SK-N-MC (cell line): ENCODE measurements around the gene STMND1.
"Not testable (repeated sequence)": the region's sequence is repeated elsewhere in the genome, so short reads cannot be mapped to it uniquely, and the experiment has no call there.

Source experiments
- DNase-seq: peaks from one replicate; pipeline ENCODE4 v3.0.0-alpha.2; 2011; ENCODE audit warnings: low read depth, low spot score
- H3K27ac ChIP-seq: fragments of 200-600 bp; sonication (generic); 2 replicates; pipeline ENCODE4 v1.5.1; 2016; ENCODE audit warnings: mixed run types
- H3K36me3 ChIP-seq: fragments of 200-600 bp; sonication (generic); 2 replicates; pipeline ENCODE4 v1.6.1; 2017; ENCODE audit warnings: antibody characterized with exemption, low read length, mixed read lengths; ENCODE audit not compliant: insufficient read depth
- H3K4me3 ChIP-seq: fragments of 200-600 bp; sonication (generic); 2 replicates; pipeline ENCODE4 v1.5.1; 2016
- H3K9ac ChIP-seq: fragments of 200-600 bp; sonication (generic); 2 replicates; pipeline ENCODE4 v1.8.0; 2017; ENCODE audit warnings: mixed run types, mixed read lengths; ENCODE audit not compliant: insufficient read length
- H3K9me3 ChIP-seq: fragments of 200-600 bp; sonication (generic); 2 replicates; pipeline ENCODE4 v1.6.1; 2017; ENCODE audit warnings: low read depth, mild to moderate bottlenecking, antibody characterized with exemption, low read length, moderate library complexity, mixed read lengths
- EZH2 ChIP-seq: fragments of 200-600 bp; sonication (generic); IDR thresholded peaks from one replicate; pipeline ENCODE4 v1.6.1; 2017; ENCODE audit warnings: antibody characterized with exemption
- FOXP2 ChIP-seq: optimal IDR thresholded peaks from 2 replicates; pipeline ENCODE3; 2011; ENCODE audit warnings: mild to moderate bottlenecking, moderate library complexity; ENCODE audit not compliant: insufficient read depth; ENCODE audit errors: extremely low read length, control extremely low read depth
- POLR2AphosphoS5 ChIP-seq: IDR thresholded peaks from 2 replicates; pipeline ENCODE4 v1.6.1; 2012; ENCODE audit warnings: mild to moderate bottlenecking, low read depth, low read length, borderline replicate concordance

STMND1 gene

GRCh38 chr6:17064975-17065374 is 36.9 kb upstream of the STMND1 start:
- Histone ChIP-seq H3K27ac (no peak overlapping the region), H3K9ac (no peak overlapping the region), H3K36me3 (no peaks in the 10 kb centered on the region), H3K4me3 (no peak overlapping the region), H3K9me3 (no peaks in the 10 kb centered on the region)
- TF ChIP-seq POLR2AphosphoS5 (no peak), EZH2 (no peak)
- DNase-seq, result no peak

DNA sequence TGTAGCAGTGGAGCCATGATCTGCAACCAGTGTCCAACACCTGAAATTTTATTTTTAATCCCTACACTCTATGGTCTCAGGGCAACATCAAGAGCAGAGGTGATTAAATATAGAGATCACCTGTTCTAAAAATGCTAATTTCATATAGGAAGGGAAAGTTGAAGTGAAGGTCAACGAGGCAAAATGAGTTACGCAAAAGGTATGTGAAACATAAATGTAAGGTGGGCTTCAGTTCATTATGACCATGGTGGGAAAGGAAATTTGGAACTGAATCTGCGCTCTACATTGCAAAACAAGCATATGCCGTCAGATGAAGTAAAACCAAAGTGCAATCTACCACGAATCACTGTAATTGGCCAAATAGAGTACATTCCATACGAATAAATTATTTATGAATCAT is 35.2 kb upstream of the STMND1 start:
- no peak overlapping the region for H3K27ac ChIP-seq
- H3K9ac ChIP-seq, result no peak overlapping the region
- DNase-seq, result no peak
- H3K9me3 ChIP-seq, result no peaks in the 10 kb centered on the region
- H3K4me3 ChIP-seq, result no peak overlapping the region
- TF ChIP-seq POLR2AphosphoS5, result no peak
- no peak for TF ChIP-seq EZH2
- TF ChIP-seq FOXP2, result no peak
- no peaks in the 10 kb centered on the region for H3K36me3 ChIP-seq

DNA sequence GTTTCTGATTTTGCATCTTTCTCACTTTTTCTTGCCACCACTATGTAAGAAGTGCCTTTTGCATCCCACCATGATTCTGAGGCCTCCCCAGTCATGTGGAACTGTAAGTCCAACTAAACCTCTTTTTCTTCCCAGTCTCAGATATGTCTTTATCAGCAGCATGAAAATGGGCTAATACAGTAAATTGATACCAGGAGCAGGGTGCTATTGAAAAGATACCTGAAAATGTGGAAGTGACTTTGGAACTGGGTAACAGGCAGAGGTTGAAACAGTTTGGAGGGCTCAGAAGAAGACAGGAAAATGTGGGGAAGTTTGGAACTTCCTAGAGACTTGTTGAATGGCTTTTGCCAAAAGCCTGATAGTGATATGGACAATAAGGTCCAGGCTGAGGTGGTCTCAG is 32.9 kb upstream of the STMND1 start:
- not testable (repeated sequence) for H3K36me3 ChIP-seq, H3K9me3 ChIP-seq, H3K9ac ChIP-seq, DNase-seq, H3K4me3 ChIP-seq, H3K27ac ChIP-seq

DNA sequence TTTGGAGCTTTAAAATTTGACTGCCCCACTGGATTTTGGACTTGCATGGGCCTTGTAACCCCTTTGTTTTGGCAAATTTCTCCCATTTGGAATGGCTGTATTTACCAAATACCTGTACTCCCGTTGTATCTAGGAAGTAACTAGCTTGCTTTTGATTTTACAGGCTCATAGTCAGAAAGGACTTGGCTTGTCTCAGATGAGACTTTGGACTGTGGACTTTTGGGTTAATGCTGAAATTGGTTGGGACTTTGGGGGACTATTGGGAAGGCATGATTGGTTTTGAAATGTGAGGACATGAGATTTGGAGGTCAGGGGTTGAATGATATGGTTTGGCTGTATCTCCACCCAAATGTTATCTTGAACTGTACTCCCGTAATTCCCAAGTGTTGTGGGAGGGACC is 31.4 kb upstream of the STMND1 start:
- H3K9me3 ChIP-seq, H3K36me3 ChIP-seq, H3K4me3 ChIP-seq, DNase-seq, H3K27ac ChIP-seq, H3K9ac ChIP-seq: not testable (repeated sequence)

- H3K4me3 ChIP-seq, H3K9me3 ChIP-seq, H3K9ac ChIP-seq, H3K36me3 ChIP-seq, H3K27ac ChIP-seq, DNase-seq: not testable (repeated sequence)
Measured at GRCh38 chr6:17073596-17073995, 28.3 kb upstream of the STMND1 start.

GRCh38 chr6:17081273-17081672 is 20.6 kb upstream of the STMND1 start:
- H3K9ac ChIP-seq, result no peak overlapping the region
- DNase-seq, result no peak
- H3K36me3 ChIP-seq, result no peaks in the 10 kb centered on the region
- no peak overlapping the region for H3K4me3 ChIP-seq
- no peak overlapping the region for H3K27ac ChIP-seq
- no peaks in the 10 kb centered on the region for H3K9me3 ChIP-seq
- TF ChIP-seq FOXP2, result no peak

DNA sequence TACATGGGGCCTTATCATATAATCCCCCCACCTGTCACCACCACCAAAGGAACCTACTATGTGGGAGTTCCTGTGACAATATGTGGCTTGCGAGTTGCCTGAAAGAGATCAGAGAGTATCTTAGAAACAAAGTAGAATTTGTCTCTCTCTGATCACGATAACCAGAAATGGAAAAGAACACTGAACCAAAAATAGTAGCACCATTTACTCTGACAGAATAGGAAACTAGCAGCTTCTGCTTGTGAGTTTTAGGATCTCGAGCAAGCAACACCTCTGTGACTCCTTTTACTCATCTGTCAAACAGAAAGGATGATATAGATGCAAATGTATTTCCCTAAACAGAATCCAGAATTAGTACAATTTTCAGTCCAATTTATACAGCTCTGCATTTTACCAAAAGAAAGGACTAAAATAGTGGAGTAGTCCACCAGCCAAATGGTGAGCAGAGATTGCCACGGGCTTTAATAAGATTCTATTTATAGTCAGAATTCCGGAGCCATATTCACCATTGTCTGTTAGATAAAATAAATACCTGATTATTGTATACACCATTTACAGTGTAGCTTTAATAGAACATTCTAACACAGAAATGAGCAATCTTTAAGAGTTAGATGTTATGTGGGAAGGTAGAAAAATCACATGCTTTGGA is 19.9 kb upstream of the STMND1 start:
- Histone ChIP-seq H3K9me3 (no peaks in the 10 kb centered on the region), H3K4me3 (no peak overlapping the region), H3K9ac (no peak overlapping the region), H3K36me3 (no peaks in the 10 kb centered on the region), H3K27ac (no peak overlapping the region)
- TF ChIP-seq FOXP2 (no peak), POLR2AphosphoS5 (no peak), EZH2 (no peak)
- DNase-seq, result no peak

- Histone ChIP-seq H3K36me3 (no peaks in the 10 kb centered on the region), H3K27ac (no peak overlapping the region), H3K9me3 (no peaks in the 10 kb centered on the region), H3K4me3 (no peak overlapping the region), H3K9ac (no peak overlapping the region)
- DNase-seq, result no peak
- TF ChIP-seq POLR2AphosphoS5 (no peak), EZH2 (no peak), FOXP2 (no peak)
Measured at GRCh38 chr6:17083397-17083796, 18.5 kb upstream of the STMND1 start.

DNA sequence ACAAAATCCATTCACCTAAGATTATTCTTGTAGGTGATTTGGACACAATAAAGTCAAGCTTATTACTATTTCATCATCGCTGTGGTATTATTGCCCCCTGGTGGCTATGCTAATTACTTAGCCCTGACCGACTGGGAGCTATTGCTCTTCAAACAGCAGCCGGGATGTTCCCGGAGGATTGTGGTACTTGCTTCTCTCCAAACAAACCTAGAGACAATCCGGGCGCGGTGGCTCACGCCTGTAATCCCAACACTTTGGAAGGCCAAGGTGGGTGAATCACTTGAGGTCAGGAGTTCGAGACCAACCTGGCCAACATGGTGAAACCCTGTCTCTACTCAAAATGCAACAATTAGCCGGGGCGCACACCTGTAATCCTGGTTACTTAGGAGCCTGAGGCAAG is 15.4 kb upstream of the STMND1 start:
- Histone ChIP-seq H3K27ac (no peak overlapping the region), H3K36me3 (no peaks in the 10 kb centered on the region), H3K9ac (no peak overlapping the region), H3K9me3 (no peaks in the 10 kb centered on the region; the same call in 1 of the 2 replicates), H3K4me3 (no peak overlapping the region)
- DNase-seq, result peak; percentile 62
- TF ChIP-seq FOXP2 (no peak), EZH2 (no peak), POLR2AphosphoS5 (no peak)

DNA sequence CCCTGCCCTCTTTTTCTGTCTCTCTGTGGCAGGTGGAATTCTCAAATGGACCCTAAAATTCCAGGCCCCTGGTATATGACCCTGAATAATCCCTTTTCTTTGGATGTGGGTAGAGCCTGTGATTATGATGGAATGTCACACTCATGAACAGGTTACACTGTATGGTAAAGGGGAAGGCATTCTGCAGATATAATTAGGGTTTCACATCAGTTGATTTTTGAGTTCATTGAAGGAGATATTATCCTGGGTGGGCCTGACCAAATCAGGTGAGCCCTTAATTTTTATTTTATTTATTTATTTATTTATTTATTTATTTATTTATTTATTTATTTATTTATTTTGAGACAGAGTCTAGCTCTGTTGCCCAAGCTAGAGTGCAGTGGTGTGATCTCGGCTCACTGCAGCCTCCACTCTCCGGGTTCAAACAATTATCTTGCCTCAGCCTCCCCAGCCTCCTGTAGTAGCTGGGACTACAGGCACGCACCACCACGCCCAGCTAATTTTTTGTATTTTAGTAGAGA is 13.7 kb upstream of the STMND1 start:
- H3K9ac ChIP-seq, result no peak overlapping the region
- H3K36me3 ChIP-seq, result no peaks in the 10 kb centered on the region
- TF ChIP-seq POLR2AphosphoS5, result no peak
- TF ChIP-seq FOXP2, result no peak
- TF ChIP-seq EZH2, result no peak
- no peak for DNase-seq
- H3K27ac ChIP-seq, result no peak overlapping the region
- H3K9me3 ChIP-seq, result no peaks in the 10 kb centered on the region; the same call in 1 of the 2 replicates
- no peak overlapping the region for H3K4me3 ChIP-seq
